Astrocyte of the cerebellum (primary cell): ENCODE data around the gene TSPY1.
"Not testable (repeated sequence)": the region's sequence is repeated elsewhere in the genome, so short reads cannot be mapped to it uniquely, and the experiment has no call there.

Experiments used
- DNase-seq: peaks from one replicate; pipeline ENCODE4 v3.0.0-alpha.2; 2011; ENCODE audit warnings: low read depth
- H3K4me3 ChIP-seq: 2 replicates; pipeline ENCODE4 v1.5.1; 2011; ENCODE audit warnings: mild to moderate bottlenecking, low read depth, low read length, moderate library complexity
- in situ Hi-C: cut with HindIII; loops from 2 replicates; pipeline ENCODE4 v1.10.0; 2017; ENCODE audit warnings: low sequenced_read_pairs

Gene TSPY1

GRCh38 chrY:9466655-9467054 is at the start of gene TSPY1:
TSS of gene TSPY1 (plus strand) at chrY:9466955. CDS start at chrY:9467001, 46 bp downstream.
- H3K4me3 ChIP-seq, DNase-seq, in situ Hi-C loops: not testable (repeated sequence)

- in situ Hi-C loops, DNase-seq, H3K4me3 ChIP-seq: not testable (repeated sequence)
Measured at GRCh38 chrY:9486967-9487366, 20.2 kb downstream of the TSPY1 start, which contains the start of gene TSPY9. TSS of gene TSPY9 (plus strand) at chrY:9487267. CDS start at chrY:9487313, 46 bp downstream.

GRCh38 chrY:9504396-9504795 is 37.6 kb downstream of the TSPY1 start:
- DNase-seq, in situ Hi-C loops, H3K4me3 ChIP-seq: not testable (repeated sequence)

GRCh38 chrY:9516287-9516686 is 49.5 kb downstream of the TSPY1 start:
- in situ Hi-C loops, DNase-seq: not testable (repeated sequence)

More at GRCh38 chrY:9516287-9516686, 49.5 kb downstream of the TSPY1 start:
- H3K4me3 ChIP-seq, result not testable (repeated sequence)
